ENCODE results near the gene MAP4. TPM values are rescaled to one million over a fixed set of nuclear protein-coding genes. Genes with fewer than 3 reads are reported as not detected.

Gene MAP4
- total RNA-seq, 1 donor from 2014 or later = 142 TPM

DNA sequence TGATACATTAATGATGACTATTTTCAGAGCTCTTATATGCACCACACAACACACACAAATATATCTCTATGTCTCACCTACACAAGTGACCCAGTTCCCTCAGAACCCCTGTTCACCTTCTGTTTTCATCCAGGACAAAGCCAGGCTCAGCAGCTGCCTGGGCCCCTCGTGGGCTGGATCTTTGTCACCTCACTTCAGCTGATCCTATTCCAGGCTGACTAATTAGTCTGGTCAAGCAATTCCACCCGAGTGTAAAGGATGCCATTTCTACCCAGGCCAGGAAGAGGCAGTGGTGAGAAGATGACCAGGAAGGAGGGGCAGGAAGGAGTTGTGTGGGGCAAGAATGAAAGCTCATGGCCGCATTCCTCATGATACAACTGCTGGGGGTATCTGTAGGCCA is 151.0 kb downstream of the MAP4 start:
- no peak for DNase-seq (ENCODE audit: extremely low spot score in 2 of 2)
- Histone ChIP-seq H3K4me3 (no peak overlapping the region), H3K4me1 (no peaks in the 10 kb centered on the region), H3K36me3 (peaks cover 3 to 68% of the 10 kb centered on the region in 2 donors), H3K27ac (no peak overlapping the region), H3K9me3 (no peaks in the 10 kb centered on the region), H3K27me3 (no peaks in the 10 kb centered on the region)
- TF ChIP-seq POLR2AphosphoS5 (IDR thresholded peaks at IDR 0.05; ENCODE audit: insufficient read depth in 1 of 2, low read depth in 1 of 2) (no peak), POLR2A (IDR thresholded peaks at IDR 0.05) (no peak)
- TF ChIP-seq, protein P1, sequence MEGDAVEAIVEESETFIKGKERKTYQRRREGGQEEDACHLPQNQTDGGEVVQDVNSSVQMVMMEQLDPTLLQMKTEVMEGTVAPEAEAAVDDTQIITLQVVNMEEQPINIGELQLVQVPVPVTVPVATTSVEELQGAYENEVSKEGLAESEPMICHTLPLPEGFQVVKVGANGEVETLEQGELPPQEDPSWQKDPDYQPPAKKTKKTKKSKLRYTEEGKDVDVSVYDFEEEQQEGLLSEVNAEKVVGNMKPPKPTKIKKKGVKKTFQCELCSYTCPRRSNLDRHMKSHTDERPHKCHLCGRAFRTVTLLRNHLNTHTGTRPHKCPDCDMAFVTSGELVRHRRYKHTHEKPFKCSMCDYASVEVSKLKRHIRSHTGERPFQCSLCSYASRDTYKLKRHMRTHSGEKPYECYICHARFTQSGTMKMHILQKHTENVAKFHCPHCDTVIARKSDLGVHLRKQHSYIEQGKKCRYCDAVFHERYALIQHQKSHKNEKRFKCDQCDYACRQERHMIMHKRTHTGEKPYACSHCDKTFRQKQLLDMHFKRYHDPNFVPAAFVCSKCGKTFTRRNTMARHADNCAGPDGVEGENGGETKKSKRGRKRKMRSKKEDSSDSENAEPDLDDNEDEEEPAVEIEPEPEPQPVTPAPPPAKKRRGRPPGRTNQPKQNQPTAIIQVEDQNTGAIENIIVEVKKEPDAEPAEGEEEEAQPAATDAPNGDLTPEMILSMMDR (IDR thresholded peaks at IDR 0.05) = no peak
- intact Hi-C loops (cut with DNase I) = no loop called here

DNA sequence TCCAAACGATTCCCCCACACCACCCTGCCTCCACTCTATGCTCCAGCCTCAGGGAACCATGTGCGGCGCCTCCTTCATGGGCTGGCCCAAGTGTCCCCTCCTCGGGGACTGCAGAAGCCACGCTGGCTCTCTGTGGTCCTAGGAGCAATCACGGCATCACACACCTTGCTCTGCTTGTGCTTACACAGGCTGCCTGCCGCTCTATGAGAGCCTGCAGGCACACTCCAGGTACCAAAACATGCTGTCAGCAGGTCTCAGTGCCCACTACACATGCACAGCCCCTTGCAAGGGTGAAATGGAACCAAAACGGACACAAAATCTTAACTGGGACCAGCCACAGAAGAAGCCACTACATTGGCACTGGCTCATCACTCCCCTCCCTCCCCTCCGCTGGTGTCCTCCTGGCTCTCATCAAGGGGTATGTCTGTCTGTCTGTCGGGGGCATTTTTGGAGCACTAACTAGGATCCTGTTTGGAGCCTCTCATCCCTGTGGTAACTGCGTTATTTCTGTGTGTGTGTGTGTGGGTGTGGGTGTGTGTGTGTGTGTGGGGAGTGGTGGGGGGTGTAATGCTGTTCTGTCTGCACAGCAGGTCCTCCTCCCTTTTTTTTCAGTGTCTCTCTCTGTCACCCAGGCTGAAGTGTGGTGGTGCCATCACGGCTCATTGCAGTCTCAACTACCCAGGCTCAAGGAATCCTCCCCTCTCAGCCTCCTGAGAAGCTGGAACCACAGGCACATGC is 152.7 kb downstream of the MAP4 start:
- DNase-seq (ENCODE audit: extremely low spot score in 2 of 2) = no peak
- no peaks in the 10 kb centered on the region for H3K9me3 ChIP-seq
- H3K27me3 ChIP-seq = no peaks in the 10 kb centered on the region
- peaks cover 3 to 59% of the 10 kb centered on the region in 2 donors for H3K36me3 ChIP-seq
- no peak overlapping the region for H3K4me3 ChIP-seq
- intact Hi-C loops (cut with DNase I) = no loop called here
- TF ChIP-seq POLR2A (IDR thresholded peaks at IDR 0.05) (no peak), POLR2AphosphoS5 (IDR thresholded peaks at IDR 0.05; ENCODE audit: insufficient read depth in 1 of 2, low read depth in 1 of 2) (no peak)
- TF ChIP-seq, protein P1 (IDR thresholded peaks at IDR 0.05) = no peak
- H3K4me1 ChIP-seq = no peaks in the 10 kb centered on the region
- no peak overlapping the region for H3K27ac ChIP-seq

DNA sequence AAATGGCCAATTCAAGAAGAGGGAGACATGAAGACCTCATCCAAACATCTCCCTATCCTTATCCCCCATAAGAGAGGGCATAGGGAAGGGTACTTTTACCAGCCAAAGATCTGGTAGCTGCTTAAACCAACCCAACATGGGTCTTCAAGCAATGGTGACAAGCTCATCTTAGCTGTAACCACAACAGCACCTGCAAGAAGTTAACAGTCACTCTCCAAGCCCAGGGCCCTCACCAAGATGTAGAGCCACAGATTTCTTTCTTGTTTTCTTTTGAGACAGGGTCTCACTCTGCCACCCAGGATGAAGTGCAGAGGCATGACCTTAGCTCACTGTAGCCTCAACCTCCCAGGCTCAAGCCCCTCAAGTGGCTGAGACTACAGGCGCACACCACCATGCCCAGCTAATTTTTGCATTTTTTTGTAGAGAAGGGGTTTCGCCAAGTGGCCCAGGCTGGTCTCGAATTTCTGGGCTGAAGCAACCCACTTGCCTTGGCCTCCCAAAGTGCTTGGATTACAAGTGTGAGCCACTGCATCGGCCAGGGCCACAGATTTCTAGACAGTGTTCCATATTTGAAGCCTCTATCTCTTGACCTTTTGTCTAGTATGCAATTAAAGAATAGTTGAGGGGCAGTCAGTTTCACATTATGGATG is 156.1 kb downstream of the MAP4 start:
- TF ChIP-seq, protein P1 (IDR thresholded peaks at IDR 0.05) = no peak
- TF ChIP-seq POLR2A (IDR thresholded peaks at IDR 0.05) (no peak), POLR2AphosphoS5 (IDR thresholded peaks at IDR 0.05; ENCODE audit: insufficient read depth in 1 of 2, low read depth in 1 of 2) (no peak)
- Histone ChIP-seq H3K27me3 (no peaks in the 10 kb centered on the region), H3K4me3 (no peak overlapping the region), H3K9me3 (no peaks in the 10 kb centered on the region), H3K36me3 (peaks cover under 1 to 55% of the 10 kb centered on the region in 2 donors), H3K27ac (no peak overlapping the region), H3K4me1 (no peaks in the 10 kb centered on the region)
- no peak for DNase-seq (ENCODE audit: extremely low spot score in 2 of 2)
- intact Hi-C loops (cut with DNase I) = no loop called here

DNA sequence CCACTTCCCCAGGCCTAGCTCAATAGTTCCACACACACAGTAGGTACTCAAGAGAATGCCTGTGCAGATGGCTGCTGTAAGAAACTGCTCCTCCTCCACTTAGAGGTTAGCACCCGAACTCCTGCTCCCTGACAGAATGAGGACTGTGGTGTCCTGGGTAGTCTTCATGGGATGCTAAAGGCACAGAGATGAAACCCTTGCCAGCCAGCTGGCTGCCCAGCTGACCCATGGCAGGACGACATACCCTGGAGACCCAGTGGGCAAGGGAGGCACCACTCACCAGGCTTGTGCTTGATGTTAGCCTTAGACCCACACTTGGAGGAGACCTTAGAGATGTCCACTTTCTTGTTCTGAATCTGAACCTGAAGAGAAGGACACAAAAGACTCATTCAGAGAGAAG is 159.1 kb downstream of the MAP4 start:
- Histone ChIP-seq H3K27me3 (no peaks in the 10 kb centered on the region), H3K4me3 (no peak overlapping the region), H3K4me1 (no peaks in the 10 kb centered on the region), H3K9me3 (no peaks in the 10 kb centered on the region), H3K27ac (no peak overlapping the region), H3K36me3 (peaks cover 0 to 61% of the 10 kb centered on the region in 2 donors)
- no peak for TF ChIP-seq POLR2A (IDR thresholded peaks at IDR 0.05)
- TF ChIP-seq, protein P1 (IDR thresholded peaks at IDR 0.05) = no peak
- no peak for TF ChIP-seq POLR2AphosphoS5 (IDR thresholded peaks at IDR 0.05; ENCODE audit: insufficient read depth in 1 of 2, low read depth in 1 of 2)
- intact Hi-C loops (cut with DNase I) = no loop called here
- DNase-seq (ENCODE audit: extremely low spot score in 2 of 2) = no peak

DNA sequence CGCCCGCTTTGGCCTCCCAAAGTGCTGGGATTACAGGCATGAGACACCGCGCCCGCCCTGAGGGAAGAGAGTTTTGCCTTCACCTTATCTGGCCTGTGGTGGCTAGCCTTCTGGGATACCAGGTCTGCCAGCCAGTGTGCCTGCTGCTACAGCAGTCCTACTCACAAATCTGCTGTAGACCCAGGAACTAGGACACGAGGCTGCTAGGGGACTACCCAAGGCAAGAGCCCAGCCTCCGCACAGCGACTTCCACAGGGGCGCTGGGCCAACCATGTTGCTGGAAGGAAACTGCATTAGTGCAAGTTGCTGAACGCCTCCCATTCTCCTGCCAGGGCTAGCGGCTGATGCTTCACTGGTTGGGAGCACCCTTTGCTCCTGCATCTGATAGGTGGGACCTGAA is 159.5 kb downstream of the MAP4 start:
- H3K4me3 ChIP-seq = no peak overlapping the region
- TF ChIP-seq POLR2A (IDR thresholded peaks at IDR 0.05) = no peak
- no peak for TF ChIP-seq POLR2AphosphoS5 (IDR thresholded peaks at IDR 0.05; ENCODE audit: insufficient read depth in 1 of 2, low read depth in 1 of 2)
- TF ChIP-seq, protein P1 (IDR thresholded peaks at IDR 0.05) = no peak
- intact Hi-C loops (cut with DNase I) = no loop called here
- peaks cover 0 to 61% of the 10 kb centered on the region in 2 donors for H3K36me3 ChIP-seq
- no peaks in the 10 kb centered on the region for H3K27me3 ChIP-seq
- no peak for DNase-seq (ENCODE audit: extremely low spot score in 2 of 2)
- no peaks in the 10 kb centered on the region for H3K9me3 ChIP-seq
- no peak overlapping the region for H3K27ac ChIP-seq
- H3K4me1 ChIP-seq = no peaks in the 10 kb centered on the region
